GM19468 (cell line): Measurements from ENCODE around the gene MGAT4C.
"Not testable (repeated sequence)": the region's sequence is repeated elsewhere in the genome, so short reads cannot be mapped to it uniquely, and the experiment has no call there.

Experiments used
- ATAC-seq: cut with Tn5 transposase; IDR thresholded peaks from one replicate; pipeline ENCODE4 v1.9.1; 2021; ENCODE audit warnings: mild to moderate bottlenecking, moderate library complexity, moderate number of reproducible peaks; ENCODE audit not compliant: unreplicated experiment; ENCODE audit errors: extremely low read depth

The MGAT4C gene

GRCh38 chr12:86139671-86140070 is 116.5 kb downstream of the MGAT4C start:
- no peak for ATAC-seq

- no peak for ATAC-seq
Measured at GRCh38 chr12:86138770-86139169, 117.4 kb downstream of the MGAT4C start.

GRCh38 chr12:86137936-86138335 is 118.3 kb downstream of the MGAT4C start:
- no peak for ATAC-seq

DNA sequence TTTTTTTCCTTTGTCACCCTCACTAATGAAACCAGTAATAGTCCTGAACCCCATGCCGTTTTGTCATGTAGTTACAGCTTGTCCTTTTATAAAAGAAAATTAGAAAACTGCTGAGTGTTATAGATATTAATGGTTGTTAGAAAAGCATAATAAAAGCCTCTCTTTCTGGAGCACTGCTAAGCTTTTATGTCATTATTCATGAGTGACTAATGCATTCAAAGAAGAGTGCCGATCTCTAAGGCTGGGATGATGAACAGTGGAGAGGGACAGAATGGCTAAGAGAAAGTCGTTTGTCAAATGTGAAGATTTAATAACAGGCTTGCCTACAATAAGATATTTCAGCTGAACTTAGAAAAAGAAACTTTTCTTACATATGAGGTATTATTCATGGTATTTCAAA is 121.6 kb downstream of the MGAT4C start:
- ATAC-seq: no peak

GRCh38 chr12:86126900-86127299 is 129.3 kb downstream of the MGAT4C start:
- not testable (repeated sequence) for ATAC-seq

GRCh38 chr12:86122846-86123468 is 133.2 kb downstream of the MGAT4C start:
- no peak for ATAC-seq

GRCh38 chr12:86118161-86118560 is 138.0 kb downstream of the MGAT4C start:
- no peak for ATAC-seq

DNA sequence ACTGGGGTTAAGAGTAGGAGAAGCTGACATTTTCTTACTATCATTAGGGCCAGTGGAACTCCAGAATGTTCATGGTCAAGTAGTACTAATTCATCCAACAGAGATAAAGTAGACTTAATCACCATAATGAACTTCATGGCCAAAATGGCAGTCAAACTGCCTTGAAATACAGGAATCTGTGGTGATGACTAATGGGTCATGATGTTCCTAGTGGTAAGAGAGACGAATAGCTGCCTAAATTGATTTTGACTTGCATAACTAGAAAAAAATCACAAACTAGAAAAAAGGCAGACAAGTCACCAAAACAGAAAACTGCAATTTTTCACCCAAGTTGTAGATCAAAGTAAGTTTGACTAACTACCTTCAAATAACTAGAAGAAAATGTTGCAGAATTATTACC is 138.5 kb downstream of the MGAT4C start:
- no peak for ATAC-seq

DNA sequence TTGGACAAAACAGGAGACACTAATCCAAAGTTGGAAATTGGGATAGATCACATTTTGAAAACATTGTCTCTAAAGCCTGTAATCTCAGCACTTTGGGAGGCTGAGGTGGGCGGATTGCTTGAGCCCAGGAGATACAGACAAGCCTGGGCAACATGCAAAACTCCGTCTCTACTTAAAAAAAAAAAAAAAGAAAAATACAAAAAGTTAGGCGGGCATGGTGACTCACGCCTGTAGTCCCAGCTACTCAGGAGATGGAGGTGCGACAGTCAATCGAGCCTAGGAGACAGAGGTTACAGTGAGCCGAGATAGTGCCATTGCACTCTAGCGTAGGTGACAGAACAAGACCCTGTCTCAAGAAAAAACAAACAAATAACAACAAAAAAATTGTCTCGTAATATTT is 152.1 kb downstream of the MGAT4C start:
- ATAC-seq: no peak

DNA sequence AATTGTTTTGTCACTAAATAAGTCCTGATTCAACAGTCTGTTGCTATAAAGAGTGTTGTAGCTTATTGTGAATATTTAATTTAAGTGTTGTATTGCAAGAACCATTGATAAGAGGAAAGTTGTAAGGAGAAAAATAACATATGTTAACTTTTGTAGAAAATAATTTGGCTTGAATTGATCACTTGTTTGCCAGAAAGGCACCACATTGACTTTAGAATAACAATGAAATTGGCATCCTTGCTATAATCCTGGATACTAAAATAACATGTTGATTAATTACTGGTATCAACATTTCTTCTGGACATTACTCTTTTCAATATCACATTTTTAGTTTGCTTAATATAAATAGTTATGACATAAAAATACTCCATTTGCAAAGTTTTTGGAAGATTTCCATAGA is 159.0 kb downstream of the MGAT4C start:
- no peak for ATAC-seq

DNA sequence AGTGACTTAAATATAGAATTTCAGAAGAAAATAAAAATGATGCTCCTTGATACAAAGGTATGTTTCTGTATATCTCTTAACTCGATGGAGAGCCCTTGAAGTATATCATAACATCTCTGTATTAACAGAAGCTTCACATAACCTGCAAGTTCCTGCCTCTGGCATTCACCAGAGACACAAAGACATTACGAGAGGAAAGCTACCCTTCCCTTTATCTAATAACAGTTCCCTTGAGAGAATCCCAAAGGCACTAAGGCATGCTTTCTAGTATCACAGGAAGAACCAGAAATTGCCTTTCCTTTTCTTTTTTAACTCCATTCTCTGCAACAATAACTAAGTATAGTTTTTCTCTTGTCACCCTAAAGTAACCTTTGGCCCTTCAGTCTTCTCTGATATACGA is 164.5 kb downstream of the MGAT4C start:
- no peak for ATAC-seq

GRCh38 chr12:86081843-86082242 is 174.3 kb downstream of the MGAT4C start:
- no peak for ATAC-seq

GRCh38 chr12:86059052-86059451 is 197.1 kb downstream of the MGAT4C start:
- ATAC-seq: not testable (repeated sequence)

- ATAC-seq: no peak
Measured at GRCh38 chr12:86057092-86057845, 198.9 kb downstream of the MGAT4C start.

- ATAC-seq: no peak
Measured at GRCh38 chr12:86052921-86053320, 203.3 kb downstream of the MGAT4C start.

DNA sequence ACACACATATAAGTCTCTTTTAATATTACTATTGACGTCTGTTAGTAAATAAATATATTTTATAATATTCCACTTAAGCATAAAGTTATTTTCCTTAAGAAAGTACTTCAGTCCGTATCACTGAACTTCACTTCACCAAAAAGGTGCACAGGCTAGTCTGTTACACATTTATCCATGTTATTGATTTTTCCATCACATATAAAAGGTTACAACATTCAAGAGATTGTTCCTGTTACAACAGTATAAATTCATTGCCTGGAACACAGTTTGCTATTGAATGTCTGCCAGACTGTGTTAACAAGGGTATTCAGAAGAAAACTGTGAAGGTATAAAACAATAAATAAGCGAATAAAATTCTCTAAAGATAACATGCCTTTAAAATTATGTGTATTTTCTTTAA is 206.2 kb downstream of the MGAT4C start:
- ATAC-seq: no peak

GRCh38 chr12:86044396-86044795 is 211.8 kb downstream of the MGAT4C start:
- no peak for ATAC-seq

DNA sequence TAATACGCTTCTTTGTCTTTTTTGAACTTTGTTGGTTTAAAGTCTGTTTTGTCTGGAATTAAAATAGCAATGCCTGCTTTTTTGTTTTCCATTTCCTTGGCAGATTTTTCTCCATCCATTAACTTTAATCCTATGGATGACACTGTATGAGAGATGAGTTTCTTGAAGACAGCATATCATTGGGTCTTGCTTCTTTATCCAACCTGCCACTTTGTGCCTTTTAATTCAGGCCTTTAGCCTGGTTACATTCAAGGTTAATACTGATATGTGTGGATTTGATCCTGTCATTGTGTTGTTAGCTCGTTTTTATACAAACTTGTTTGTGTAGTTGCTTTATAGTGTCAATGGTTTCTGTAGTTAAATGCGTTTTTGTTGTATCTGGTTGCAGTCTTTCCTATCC is 214.1 kb downstream of the MGAT4C start:
- no peak for ATAC-seq

GRCh38 chr12:86018361-86018760 is 237.8 kb downstream of the MGAT4C start:
- ATAC-seq: no peak

DNA sequence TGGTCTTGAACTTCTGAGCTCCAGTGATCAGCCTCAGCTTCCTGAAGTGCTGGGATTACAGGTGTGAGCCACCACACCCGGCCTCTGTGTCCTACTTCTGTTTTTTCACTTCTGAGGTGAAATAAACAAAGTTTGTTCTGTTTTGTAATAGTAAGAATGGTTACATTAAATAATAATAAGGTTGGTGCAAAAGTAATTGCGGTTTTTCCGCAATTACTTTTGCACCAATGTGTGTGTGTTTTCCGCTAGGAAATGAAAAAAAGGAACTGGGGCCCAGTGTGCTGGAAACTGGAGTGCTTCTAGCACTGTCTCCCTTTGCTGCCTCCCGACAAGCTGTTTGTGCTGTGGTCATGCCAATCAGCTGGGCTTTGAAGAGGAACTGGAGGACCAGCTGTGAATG is 241.2 kb downstream of the MGAT4C start:
- ATAC-seq: no peak

DNA sequence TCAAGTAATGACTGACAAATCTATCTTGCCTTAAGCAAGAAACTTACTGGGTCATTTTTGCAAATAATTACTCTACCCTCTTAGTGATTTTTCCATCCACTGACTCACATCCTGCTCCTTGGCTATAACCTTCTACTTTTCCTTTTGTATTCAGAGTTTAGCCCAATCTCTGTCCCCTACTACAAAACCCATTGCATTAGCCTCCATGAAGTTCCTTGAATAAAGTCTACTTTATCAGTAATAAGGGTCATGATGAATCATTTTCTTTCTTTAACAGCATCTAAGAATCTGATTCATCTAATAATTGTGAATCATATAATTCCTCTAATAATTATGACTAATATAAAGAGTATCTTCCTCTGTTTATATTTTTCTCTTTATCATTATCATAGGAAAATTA is 249.5 kb downstream of the MGAT4C start:
- ATAC-seq: no peak

GRCh38 chr12:85998074-85998473 is 258.1 kb downstream of the MGAT4C start:
- ATAC-seq: no peak
